ENCODE measurements around the gene ZBTB17.

DNA sequence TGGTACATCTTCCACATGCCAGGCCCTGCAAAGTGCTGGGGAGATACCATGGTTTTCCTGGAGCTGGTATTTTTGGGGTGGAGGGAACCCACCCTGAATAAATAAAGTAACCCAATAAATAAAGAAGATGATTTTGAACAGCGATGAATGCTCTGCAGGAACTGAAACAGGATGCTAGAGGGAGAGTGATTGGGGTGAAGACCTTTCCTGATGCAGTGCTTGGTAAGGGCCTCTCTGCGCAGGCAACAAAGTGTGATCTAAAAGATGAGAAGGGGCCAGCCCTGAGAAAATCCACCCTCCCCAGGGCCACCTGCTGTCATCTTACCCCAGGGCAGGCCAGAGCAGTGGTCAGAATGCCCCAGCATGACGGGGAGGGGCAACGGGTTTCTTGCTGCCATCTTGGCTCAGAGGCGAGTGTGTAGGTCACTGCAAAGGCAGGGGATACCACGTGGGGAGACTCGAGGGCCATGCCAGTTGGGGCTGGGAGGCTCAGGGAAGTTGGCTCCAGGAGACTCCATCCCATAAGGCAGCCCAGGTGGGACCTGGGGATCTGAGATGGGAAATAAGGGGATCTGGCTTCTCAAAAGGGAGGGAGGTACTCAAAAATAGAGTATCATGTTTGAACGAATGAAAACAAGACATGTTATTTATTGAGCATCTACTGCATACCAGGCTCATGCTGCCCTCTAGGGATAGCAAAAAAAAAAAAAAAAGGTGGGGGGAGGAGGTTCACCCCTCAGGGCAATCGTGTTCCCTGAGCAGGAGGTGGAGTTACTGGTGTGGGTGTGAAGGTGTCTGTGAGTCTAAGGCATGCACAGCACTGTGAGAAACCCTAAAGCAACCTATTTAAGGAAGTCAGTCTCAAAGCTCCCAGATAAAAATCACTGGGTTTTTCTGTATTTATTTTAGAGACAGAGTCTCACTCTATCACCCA, 30.9 kb upstream of the ZBTB17 start:
- TF ChIP-seq POLR2AphosphoS5 (IDR thresholded peaks at IDR 0.05) (no peak), EP300 (IDR thresholded peaks at IDR 0.05; ENCODE audit: low read depth) (no peak), POLR2A (IDR thresholded peaks at IDR 0.05) (no peak)
- TF ChIP-seq, protein P1, sequence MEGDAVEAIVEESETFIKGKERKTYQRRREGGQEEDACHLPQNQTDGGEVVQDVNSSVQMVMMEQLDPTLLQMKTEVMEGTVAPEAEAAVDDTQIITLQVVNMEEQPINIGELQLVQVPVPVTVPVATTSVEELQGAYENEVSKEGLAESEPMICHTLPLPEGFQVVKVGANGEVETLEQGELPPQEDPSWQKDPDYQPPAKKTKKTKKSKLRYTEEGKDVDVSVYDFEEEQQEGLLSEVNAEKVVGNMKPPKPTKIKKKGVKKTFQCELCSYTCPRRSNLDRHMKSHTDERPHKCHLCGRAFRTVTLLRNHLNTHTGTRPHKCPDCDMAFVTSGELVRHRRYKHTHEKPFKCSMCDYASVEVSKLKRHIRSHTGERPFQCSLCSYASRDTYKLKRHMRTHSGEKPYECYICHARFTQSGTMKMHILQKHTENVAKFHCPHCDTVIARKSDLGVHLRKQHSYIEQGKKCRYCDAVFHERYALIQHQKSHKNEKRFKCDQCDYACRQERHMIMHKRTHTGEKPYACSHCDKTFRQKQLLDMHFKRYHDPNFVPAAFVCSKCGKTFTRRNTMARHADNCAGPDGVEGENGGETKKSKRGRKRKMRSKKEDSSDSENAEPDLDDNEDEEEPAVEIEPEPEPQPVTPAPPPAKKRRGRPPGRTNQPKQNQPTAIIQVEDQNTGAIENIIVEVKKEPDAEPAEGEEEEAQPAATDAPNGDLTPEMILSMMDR (IDR thresholded peaks at IDR 0.05), result peak in 1 of 5 experiments; percentile 3

Measured in transverse colon (tissue), 4 donors.